HG02852 (cell line): Measurements from ENCODE around the gene VENTX.

Source experiments
- ATAC-seq: cut with Tn5 transposase; IDR thresholded peaks from one replicate; pipeline ENCODE4 v1.9.1; 2021; ENCODE audit warnings: mild to moderate bottlenecking, moderate library complexity; ENCODE audit not compliant: unreplicated experiment

VENTX gene

DNA sequence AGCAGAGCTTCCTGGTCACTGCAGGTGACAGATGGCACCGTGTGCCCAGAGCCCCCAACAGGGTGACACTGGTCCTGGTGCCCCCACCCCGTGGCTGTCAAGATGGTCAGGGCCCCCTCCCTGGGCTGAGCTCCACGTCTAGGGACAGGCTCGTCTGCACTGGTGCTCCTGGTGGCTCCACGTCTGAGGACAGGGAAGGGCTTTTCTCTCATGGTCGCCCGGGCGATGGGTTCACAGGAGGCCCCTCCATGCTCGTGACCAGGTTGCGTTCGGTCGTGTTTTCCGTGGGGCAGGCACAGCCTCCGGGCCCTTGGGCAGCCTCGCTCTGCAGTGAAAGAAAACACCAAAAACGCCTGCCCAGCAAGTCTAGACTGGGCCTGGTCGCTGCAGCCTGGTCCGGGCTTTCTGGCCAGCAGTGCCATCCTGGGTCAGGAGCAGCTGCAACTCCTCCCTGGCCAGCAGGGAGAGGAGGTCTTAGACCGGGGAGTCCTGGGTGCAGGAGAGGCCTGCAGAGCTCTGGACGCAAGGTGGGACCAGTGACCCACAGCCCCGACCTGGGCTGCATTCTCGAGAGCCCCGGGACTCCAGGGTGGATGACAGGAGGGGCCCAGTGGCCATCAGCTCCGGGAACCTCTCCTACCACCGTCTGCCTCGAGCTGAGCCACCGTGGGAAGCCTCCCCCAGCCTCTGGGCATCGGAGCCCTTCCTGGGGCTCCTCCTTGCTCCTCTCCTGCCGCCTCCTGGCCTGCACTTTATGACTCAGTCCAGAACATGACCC lies 35.5 kb upstream of the VENTX start:
- no peak for ATAC-seq

- no peak for ATAC-seq
Observed at GRCh38 chr10:133202778-133203651, 34.6 kb upstream of the VENTX start.

DNA sequence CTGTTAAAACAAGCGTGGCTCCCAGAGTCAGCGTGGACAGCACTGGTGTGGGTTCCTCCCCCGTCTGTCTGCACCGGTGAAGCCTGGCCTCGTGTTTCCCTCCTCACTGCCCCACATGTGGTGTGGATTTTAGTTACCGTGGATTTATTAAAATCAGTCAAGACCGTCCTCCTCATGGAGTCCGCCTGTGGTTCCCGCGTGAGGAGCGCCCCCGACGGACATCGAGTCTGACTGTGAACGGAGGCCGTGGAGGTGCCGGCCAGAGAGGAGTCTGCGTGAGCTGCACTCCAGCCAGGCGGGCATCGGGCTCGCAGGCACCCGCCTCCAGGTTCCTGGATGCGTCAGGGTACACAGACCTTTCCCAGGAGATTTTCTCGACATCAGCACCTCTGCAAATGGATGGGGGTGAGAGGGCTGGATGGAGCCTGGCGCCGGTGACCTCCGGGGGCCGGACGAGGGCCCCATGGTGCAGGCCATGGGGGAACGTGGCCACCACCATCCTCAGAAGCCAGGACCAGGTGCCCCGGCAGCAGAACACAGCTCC lies 33.9 kb upstream of the VENTX start:
- no peak for ATAC-seq

DNA sequence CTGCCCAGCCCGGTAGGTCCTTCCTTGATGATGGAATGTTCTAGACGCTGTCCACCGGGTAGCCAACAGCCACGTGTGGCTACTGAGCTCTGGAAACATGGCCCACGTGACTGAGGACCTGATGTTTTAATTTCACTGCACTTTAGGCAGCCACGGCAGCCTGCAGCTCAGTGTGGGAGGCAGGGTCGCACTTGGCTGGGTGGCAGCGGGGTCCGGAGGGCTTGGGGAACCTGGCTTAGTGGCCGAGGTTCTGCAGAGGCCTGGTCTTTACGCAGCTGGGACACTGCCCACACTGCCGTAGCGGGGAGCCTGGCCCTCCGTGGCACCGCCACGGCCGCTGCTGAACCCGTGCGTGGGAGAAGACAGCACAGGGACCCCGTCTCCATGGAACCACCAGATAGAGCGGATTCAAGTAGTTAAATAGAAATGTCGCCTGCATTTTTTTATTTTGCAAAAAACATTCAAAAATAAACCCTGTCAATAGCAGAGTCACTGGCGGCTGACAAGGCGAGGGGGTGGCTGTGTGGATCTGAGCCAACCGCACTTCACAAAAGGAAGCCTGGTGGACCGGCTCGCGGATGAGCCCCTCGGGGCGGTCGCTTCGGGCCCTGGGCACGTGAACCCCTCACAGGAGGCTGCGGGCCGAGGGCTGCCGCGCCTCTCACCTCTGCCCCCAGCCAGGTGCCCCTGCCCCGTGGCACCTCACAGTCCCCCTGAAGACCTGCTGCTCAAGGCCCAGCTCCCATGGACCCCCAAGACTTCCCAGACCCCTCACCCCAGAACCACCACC lies 33.2 kb upstream of the VENTX start:
- ATAC-seq, result no peak

GRCh38 chr10:133205146-133205545 lies 32.5 kb upstream of the VENTX start:
- no peak for ATAC-seq

DNA sequence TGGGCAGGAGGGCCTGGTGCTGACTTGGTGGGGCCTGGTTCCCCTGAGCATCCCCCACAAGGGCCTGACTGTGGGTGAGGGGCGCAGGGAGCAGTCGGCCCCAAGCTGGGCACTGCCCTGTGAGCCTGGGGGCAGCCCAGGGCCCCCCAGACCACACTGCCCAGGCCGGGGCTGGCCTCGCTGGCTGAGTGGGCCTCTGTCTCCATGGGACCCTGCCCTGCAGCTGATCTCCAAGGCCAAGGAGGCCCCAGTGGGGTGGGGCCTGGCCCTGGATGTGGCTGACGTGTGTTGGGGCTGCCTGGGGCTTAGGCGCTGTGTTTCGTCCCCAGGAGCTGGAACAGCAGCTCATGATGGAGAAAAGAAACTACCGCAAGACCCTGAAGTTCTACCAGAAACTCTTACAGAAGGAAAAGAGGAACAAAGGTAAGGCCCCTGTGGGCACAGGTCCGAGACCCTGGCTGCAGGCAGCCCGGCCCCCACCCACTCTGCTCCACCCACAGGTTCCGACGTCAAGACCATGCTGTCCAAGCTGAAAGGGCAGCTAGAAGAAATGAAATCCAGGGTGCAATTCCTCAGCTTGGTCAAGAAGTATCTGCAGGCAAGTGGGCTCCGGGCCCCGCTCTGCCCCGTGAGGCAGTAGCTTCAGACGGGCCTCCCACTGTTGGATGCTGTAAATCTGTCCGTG lies 31.2 kb upstream of the VENTX start:
- no peak for ATAC-seq

DNA sequence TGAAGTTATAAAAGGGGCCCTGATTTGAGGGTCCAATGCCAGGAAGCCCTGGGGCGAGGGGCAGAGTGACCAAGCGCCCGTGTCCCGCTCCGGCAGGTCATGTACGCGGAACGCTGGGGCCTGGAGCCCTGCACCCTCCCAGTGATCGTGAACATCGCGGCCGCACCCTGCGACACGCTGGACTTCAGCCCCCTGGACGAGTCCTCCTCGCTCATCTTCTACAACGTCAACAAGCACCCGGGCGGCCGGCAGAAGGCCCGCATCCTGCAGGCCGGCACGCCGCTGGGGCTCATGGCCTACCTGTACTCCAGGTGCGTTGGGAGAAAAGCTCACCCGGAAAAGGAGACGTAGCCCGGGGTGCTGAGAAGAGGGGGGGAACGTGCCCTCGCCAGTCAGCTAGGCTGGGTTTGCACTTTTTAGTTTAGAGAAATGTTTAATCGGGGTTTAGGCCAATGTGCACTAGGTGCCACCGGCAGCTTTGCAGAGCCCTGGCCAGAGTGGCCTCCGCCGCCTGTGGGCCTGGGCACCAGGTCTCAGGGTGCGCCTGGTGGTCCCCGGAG lies 30.5 kb upstream of the VENTX start:
- no peak for ATAC-seq

- ATAC-seq, result no peak
Observed at GRCh38 chr10:133207627-133208026, 30.0 kb upstream of the VENTX start.

DNA sequence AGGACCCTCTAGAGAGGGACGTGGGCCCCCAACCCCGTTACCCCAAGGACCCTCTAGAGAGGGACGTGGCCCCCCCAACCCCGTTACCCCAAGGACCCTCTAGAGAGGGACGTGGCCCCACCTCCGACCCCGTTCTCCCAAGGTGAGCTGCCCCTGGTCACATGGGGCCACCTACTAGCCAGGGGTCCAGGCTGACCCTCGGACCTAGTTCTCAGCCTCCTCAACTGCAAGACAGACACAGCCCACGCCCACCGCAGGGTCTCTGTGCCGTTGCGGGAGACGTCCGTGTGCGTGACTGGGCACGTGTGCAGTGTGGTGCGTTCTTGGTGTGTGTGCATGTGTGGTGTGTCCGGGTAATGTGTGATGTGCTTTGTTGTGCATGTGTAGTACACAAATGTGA lies 29.2 kb upstream of the VENTX start:
- ATAC-seq, result no peak

DNA sequence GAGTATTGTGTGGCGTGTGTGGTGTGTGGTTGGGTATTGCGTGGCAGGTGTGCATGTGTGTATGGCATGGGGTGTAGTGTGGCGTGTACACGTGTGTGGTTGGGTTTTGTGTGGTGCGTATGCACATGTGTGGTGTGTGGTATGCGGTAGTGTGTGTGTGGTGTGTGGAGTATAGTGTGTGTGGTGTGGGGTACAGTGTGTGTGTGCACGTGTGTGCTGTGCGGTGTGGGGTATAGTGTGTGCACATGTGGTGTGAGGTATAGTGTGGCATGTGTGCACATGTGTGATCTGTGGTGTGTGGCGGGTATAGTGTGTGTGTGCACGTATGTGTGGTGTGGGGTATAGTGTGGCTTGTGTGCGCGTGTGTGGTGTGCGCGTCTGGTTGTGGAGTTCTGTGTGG lies 28.5 kb upstream of the VENTX start:
- no peak for ATAC-seq

- no peak for ATAC-seq
Observed at GRCh38 chr10:133209641-133210040, 28.0 kb upstream of the VENTX start.

DNA sequence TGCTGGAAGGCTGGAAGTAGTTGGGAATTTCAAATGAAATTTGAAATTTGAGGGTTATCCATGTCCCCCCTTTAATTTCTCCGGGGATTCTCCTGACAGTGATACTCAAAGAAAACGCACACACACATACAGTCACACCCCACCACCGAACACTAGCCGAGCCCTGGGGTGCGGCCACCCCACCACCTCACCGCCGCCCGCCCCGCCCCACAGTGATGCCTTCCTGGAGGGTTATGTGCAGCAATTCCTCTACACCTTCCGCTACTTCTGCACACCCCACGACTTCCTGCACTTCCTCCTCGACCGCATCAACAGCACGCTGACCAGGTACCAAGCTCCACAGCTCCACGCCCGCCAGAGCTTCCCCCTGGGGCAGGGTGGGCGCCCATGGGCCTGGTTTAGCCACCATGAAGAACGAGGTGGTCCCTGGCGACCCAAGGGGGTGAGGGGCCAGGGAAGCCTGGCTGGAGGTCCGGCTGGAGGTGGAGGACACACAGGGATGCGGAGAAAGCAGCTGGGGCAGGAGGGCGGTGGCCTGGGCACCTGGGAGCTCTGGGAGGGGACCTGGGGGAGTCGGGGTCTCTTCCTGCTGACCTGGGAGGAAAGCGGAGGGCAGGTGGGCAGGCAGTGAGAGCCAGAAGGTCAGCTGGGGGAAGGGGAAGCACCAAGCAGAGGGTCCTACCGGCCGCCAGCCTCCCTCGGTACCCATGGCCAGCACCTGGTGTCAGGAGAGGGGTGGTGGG lies 27.1 kb upstream of the VENTX start:
- ATAC-seq, result no peak

DNA sequence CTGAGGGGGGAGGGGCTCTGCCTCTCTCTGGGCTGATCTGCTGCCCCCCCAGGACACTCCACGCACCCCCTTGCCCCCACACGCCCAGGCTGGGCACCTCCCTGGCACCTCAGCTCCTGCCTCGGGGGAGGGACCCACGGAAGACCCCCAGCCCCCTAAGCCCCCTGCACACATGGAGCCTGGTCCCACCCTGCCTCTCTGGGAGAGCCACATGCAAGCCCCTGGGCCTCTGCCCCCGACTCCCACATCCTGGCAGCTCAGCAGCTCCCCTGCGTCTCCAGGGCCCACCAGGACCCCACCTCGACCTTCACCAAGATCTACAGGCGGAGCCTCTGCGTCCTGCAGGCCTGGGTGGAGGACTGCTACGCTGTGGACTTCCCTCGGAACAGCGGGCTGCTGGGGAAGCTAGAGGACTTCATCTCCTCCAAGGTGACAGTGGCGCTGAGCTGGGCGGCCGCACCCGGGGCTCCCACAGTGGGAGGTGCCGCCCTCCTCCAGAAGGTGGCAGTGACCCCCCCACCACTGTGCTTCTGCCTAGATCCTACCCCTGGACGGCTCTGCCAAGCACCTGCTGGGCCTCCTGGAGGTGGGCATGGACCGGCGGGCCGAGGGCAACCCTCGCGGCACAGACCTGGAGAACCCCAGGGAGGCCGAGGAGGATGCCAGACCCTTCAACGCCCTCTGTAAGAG lies 26.4 kb upstream of the VENTX start:
- ATAC-seq, result no peak

GRCh38 chr10:133211959-133212852 lies 25.4 kb upstream of the VENTX start:
- no peak for ATAC-seq

GRCh38 chr10:133212853-133213494 lies 24.7 kb upstream of the VENTX start:
- ATAC-seq, result no peak

DNA sequence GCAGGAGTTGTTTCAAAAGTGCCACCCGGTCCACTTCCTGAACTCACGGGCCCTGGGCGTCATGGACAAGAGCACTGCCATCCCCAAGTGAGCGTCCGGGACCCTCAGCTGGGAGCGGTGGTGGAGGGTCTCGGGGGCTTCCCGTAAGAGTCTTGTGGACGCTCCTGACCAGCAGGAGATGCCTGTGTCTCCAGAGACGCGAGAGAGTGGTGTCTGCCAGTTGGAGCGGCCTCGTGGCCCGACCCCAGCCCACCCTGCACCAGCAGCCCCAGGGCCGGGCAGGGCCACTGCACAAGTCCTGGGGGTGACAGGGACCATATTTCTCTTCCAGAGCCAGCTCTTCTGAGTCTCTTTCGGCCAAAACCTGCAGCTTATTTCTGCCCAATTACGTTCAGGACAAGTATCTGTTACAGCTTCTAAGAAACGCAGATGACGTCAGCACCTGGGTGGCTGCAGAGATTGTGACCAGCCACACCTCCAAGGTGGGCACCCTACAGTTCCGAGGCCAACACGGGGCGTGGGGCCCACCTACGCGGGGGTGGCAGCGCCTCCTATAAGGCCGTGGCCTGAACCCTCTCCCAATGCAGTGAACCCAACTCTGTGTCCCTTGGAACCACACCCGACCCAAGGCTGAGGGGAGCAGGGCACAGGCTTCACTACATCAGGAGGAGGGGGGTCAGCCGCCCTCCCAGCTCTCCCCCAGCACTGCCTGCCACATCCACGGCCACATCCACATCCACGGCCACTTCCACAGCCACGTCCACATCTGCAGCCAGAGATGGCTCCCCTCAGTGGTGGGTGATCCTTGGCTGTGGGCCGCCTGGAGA lies 23.8 kb upstream of the VENTX start:
- ATAC-seq, result no peak
